Measurements from ENCODE around the gene PPP1R1B. TPM values are rescaled to one million over a fixed set of nuclear protein-coding genes. Genes with fewer than 3 reads are reported as not detected.

The PPP1R1B gene
- total RNA-seq, 2 experiments from 2014 or later, result not detected

GRCh38 chr17:39666231-39666600, 39.5 kb downstream of the PPP1R1B start:
- H3K4me3 Mint-ChIP-seq, result no peak overlapping the region
- ChIA-PET CTCF (interaction anchor here (0.6 to 2.0 kb wide), 5 partner anchors 12 to 55 kb away, joined by 4 to 14 read pairs (median 5); no protein-coding TSS in a partner anchor), POLR2A (interaction anchor here (1.0 to 2.1 kb wide), 2 partner anchors 10 to 12 kb away, joined by 3 to 14 read pairs; no protein-coding TSS in a partner anchor)
- H3K9me3 Mint-ChIP-seq, result no peaks in the 10 kb centered on the region
- DNase-seq, result no peak
- peak overlapping the region; percentile 16 for H3K27ac Mint-ChIP-seq
- H3K36me3 Mint-ChIP-seq (ENCODE audit: low read depth), result peaks cover 9% of the 10 kb centered on the region
- peaks cover 32% of the 10 kb centered on the region for H3K27me3 Mint-ChIP-seq
- peaks cover 5% of the 10 kb centered on the region for H3K4me1 Mint-ChIP-seq

DNA sequence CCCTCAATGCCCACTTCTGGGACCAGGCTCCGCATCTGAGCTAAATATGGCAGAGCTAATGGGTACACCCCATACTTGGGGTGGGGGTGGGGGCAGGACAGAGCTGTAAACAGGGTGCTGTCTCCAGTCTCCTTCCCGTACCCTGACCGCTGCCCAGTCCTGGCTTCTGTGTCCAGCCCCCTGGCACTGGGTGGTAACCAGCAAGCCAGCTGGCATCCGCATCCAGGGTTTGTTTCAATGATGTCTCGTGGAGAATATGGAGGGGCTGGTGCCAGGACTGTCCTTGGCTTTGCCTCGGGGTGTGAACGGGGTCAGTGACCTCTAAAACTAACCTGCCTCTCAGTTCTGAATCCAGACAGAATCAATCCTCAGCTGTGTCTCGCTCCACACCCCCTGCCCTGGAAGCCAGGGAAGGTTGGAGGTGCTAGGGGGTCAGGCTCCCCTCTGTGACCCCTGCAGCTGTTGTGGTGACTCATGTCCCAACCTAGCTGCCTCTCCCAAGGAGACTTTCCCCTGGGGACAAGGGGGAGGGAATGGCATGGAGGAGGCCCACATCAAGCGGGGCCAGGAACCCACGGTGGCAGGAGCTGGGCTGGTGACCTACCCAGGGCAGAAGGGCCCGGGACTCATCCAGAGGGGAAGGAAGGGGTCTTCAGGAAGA, 40.0 kb downstream of the PPP1R1B start:
- Mint-ChIP-seq H3K27ac (no peak overlapping the region), H3K9me3 (no peaks in the 10 kb centered on the region), H3K27me3 (peaks cover 32% of the 10 kb centered on the region), H3K4me1 (peaks cover 5% of the 10 kb centered on the region), H3K4me3 (no peak overlapping the region), H3K36me3 (ENCODE audit: low read depth) (peaks cover 4% of the 10 kb centered on the region)
- CTCF ChIA-PET, result interaction anchor here (0.6 to 2.0 kb wide), 5 partner anchors 12 to 55 kb away, joined by 4 to 14 read pairs (median 5); no protein-coding TSS in a partner anchor
- DNase-seq, result no peak
- POLR2A ChIA-PET, result interaction anchor here (0.7 to 2.1 kb wide), 4 partner anchors 10 to 21 kb away, joined by 3 to 14 read pairs (median 3); partner anchors contain the start of gene PGAP3

DNA sequence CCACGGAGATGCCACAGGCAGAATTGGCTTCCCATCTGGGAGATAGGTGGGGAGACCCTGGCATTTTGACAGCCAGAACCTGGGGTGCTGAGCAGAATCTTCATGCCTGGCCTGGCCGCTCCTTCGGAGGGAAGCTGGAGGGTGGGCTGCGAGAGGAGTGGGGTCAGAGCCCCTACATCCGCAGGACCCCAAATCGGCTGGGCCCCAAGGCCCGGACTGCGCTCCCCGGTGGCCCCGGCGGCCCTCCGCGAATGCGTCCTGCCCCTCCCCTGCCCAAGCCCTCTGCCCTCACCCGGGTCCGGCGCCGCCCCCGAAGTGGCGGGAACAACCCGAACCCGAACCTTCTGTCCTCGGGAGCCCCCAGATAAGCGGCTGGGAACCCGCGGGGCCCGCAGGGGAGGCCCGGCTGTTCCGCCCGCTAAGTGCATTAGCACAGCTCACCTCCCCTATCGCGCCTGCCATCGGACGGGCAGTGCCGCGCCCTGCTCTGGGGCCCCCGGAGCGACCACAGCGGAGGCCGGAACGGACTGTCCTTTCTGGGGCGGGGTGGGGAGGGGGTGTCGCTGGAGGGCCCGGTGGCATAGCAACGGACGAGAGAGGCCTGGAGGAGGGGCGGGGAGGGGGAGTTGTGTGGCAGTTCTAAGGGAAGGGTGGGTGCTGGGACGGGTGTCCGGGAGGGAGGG, 40.7 kb downstream of the PPP1R1B start:
- Mint-ChIP-seq H3K9me3 (no peaks in the 10 kb centered on the region), H3K4me1 (peaks cover 6% of the 10 kb centered on the region), H3K27me3 (peaks cover 34% of the 10 kb centered on the region), H3K27ac (no peak overlapping the region), H3K36me3 (ENCODE audit: low read depth) (no peaks in the 10 kb centered on the region), H3K4me3 (no peak overlapping the region)
- no peak for DNase-seq
- POLR2A ChIA-PET, result interaction anchor here (0.7 to 2.1 kb wide), 5 partner anchors 9 to 63 kb away, joined by 3 to 14 read pairs (median 4); partner anchors contain the start of genes MIEN1 and PGAP3
- CTCF ChIA-PET, result interaction anchor here (1.3 to 1.8 kb wide), 7 partner anchors 12 to 63 kb away, joined by 4 to 16 read pairs (median 9); partner anchors contain the start of gene MIEN1

DNA sequence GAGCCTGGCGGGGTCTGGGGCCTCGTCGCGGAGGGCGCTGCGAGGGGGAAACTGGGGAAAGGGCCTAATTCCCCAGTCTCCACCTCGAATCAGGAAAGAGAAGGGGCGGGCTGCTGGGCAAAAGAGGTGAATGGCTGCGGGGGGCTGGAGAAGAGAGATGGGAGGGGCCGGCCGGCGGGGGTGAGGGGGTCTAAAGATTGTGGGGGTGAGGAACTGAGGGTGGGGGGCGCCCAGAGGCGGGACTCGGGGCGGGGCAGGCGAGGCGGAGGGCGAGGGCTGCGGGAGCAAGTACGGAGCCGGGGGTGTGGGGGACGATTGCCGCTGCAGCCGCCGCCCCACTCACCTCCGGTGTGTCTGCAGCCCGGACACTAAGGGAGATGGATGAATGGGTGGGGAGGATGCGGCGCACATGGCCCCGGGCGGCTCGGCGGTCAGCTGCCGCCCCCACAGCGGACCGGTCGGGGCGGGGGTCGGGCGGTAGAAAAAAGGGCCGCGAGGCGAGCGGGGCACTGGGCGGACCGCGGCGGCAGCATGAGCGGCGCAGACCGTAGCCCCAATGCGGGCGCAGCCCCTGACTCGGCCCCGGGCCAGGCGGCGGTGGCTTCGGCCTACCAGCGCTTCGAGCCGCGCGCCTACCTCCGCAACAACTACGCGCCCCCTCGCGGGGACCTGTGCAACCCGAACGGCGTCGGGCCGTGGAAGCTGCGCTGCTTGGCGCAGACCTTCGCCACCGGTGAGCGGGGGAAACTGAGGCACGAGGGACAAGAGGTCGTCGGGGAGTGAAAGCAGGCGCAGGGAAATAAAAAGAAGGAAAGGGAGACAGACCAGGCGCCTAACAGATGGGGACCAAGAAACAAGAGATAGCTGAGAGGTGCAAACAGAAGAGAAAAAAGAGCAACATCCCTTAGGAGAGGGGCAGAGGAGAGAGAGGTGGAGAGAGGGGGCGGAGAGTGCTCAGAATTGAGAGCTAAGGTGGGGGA, 41.5 kb downstream of the PPP1R1B start, which contains the start of gene PNMT:
Gene PNMT (plus strand): TSS at position 509 of the 980 bp plus-strand sequence. CDS start 23 bp downstream, at position 532.
- peak; percentile 70 for DNase-seq
- H3K27me3 Mint-ChIP-seq, result peaks cover 34% of the 10 kb centered on the region
- peak within 1 kb of the TSS; percentile 27 for H3K4me3 Mint-ChIP-seq
- no peaks in the 10 kb centered on the region for H3K9me3 Mint-ChIP-seq
- ChIA-PET POLR2A (interaction anchor here (1.0 to 3.7 kb wide), 6 partner anchors 11 to 62 kb away, joined by 3 to 18 read pairs (median 4); partner anchors contain the start of genes MIEN1 and PGAP3), CTCF (interaction anchor here (0.5 to 2.0 kb wide), 18 partner anchors 9 to 202 kb away, joined by 3 to 16 read pairs (median 4); partner anchors contain the start of genes MIEN1 and PGAP3)
- no peak within 1 kb of the TSS for H3K27ac Mint-ChIP-seq
- H3K36me3 Mint-ChIP-seq (ENCODE audit: low read depth), result no peaks in the 10 kb centered on the region
- peaks cover 6% of the 10 kb centered on the region for H3K4me1 Mint-ChIP-seq

DNA sequence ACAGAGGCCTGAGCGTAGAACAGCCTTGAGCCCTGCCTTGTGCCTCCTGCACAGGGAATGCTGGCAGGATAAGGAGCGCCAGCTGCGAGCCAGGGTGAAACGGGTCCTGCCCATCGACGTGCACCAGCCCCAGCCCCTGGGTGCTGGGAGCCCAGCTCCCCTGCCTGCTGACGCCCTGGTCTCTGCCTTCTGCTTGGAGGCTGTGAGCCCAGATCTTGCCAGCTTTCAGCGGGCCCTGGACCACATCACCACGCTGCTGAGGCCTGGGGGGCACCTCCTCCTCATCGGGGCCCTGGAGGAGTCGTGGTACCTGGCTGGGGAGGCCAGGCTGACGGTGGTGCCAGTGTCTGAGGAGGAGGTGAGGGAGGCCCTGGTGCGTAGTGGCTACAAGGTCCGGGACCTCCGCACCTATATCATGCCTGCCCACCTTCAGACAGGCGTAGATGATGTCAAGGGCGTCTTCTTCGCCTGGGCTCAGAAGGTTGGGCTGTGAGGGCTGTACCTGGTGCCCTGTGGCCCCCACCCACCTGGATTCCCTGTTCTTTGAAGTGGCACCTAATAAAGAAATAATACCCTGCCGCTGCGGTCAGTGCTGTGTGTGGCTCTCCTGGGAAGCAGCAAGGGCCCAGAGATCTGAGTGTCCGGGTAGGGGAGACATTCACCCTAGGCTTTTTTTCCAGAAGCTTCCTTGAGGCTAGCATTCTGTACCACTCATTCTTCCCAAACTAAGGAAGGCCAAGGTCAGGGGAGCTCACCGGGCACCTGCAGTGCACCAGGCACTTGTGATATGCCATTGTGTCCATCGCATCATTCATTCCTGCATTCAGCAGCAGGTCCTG, 43.4 kb downstream of the PPP1R1B start:
- CTCF ChIA-PET, result interaction anchor here (0.6 to 3.5 kb wide), 10 partner anchors 14 to 594 kb away, joined by 3 to 22 read pairs (median 3); partner anchors contain the start of gene PGAP3
- H3K4me3 Mint-ChIP-seq, result no peak overlapping the region
- H3K9me3 Mint-ChIP-seq, result no peaks in the 10 kb centered on the region
- H3K27ac Mint-ChIP-seq, result no peak overlapping the region
- no peak for DNase-seq
- no peaks in the 10 kb centered on the region for H3K36me3 Mint-ChIP-seq (ENCODE audit: low read depth)
- POLR2A ChIA-PET, result interaction anchor here (1.1 to 3.7 kb wide), 4 partner anchors 10 to 32 kb away, joined by 3 to 18 read pairs (median 6); partner anchors contain the start of gene PGAP3
- H3K27me3 Mint-ChIP-seq, result peaks cover 34% of the 10 kb centered on the region
- H3K4me1 Mint-ChIP-seq, result peaks cover 7% of the 10 kb centered on the region

GRCh38 chr17:39670746-39671145, 44.0 kb downstream of the PPP1R1B start:
- POLR2A ChIA-PET, result interaction anchor here (1.0 to 3.7 kb wide), 4 partner anchors 9 to 58 kb away, joined by 3 to 18 read pairs (median 6); partner anchors contain the start of gene PGAP3
- H3K9me3 Mint-ChIP-seq, result no peaks in the 10 kb centered on the region

DNA sequence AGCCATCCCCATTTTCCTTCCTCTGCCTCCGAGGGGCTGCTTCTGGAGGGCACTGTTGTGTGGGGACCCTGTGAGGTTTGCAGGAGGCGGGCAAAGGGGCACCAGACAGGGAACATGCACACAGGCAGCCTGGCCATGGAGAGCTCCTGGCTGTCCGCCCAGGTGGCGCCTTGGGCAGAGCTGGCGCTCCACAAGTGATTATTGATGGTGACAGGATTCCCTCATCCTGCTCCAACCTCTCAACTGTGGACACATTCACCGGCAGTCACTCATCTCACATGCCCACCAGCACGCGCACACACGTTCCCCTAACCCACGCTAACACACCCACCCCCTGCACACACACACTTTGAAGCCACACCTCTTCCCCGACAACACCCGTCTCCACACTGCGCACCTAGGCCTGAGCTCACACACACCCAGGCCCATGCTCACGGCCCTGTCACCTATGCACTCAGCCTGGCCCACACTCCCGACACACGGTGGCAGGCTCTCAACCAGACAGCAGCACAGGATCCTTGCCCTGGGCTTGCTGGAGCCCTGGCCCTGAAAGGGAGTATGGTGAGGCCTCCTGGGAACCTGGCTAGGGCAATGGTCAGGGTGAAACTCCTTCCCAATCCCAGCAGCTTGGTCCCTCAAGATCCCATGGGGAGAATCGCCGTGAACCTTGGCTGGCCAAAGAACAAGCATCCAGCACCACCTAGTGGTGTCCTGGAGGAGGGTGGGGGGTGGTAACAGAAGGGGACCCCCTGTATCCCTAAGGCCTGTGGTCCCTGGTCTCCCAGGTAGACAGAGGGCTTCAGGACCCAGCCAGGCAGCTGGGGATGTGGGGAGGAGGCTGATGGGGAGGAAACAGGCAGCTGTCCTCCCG, 45.1 kb downstream of the PPP1R1B start:
- Mint-ChIP-seq H3K27ac (no peak overlapping the region), H3K4me3 (no peak overlapping the region), H3K27me3 (peaks cover 24% of the 10 kb centered on the region), H3K9me3 (no peaks in the 10 kb centered on the region), H3K36me3 (ENCODE audit: low read depth) (no peaks in the 10 kb centered on the region), H3K4me1 (peaks cover 24% of the 10 kb centered on the region)
- ChIA-PET POLR2A (interaction anchor here (0.6 to 3.7 kb wide), 4 partner anchors 8 to 62 kb away, joined by 3 to 18 read pairs (median 6); partner anchors contain the start of gene PGAP3), CTCF (interaction anchor here (0.6 to 3.5 kb wide), 9 partner anchors 8 to 251 kb away, joined by 3 to 22 read pairs (median 3); partner anchors contain the start of gene MIEN1)
- DNase-seq, result no peak

More at GRCh38 chr17:39670746-39671145, 44.0 kb downstream of the PPP1R1B start:
- no peak for DNase-seq
- Mint-ChIP-seq H3K27me3 (peaks cover 32% of the 10 kb centered on the region), H3K27ac (no peak overlapping the region), H3K36me3 (ENCODE audit: low read depth) (no peaks in the 10 kb centered on the region), H3K4me3 (no peak overlapping the region), H3K4me1 (peaks cover 13% of the 10 kb centered on the region)
- CTCF ChIA-PET, result interaction anchor here (0.6 to 3.5 kb wide), 10 partner anchors 9 to 593 kb away, joined by 3 to 22 read pairs (median 3); partner anchors contain the start of gene PGAP3

DNA sequence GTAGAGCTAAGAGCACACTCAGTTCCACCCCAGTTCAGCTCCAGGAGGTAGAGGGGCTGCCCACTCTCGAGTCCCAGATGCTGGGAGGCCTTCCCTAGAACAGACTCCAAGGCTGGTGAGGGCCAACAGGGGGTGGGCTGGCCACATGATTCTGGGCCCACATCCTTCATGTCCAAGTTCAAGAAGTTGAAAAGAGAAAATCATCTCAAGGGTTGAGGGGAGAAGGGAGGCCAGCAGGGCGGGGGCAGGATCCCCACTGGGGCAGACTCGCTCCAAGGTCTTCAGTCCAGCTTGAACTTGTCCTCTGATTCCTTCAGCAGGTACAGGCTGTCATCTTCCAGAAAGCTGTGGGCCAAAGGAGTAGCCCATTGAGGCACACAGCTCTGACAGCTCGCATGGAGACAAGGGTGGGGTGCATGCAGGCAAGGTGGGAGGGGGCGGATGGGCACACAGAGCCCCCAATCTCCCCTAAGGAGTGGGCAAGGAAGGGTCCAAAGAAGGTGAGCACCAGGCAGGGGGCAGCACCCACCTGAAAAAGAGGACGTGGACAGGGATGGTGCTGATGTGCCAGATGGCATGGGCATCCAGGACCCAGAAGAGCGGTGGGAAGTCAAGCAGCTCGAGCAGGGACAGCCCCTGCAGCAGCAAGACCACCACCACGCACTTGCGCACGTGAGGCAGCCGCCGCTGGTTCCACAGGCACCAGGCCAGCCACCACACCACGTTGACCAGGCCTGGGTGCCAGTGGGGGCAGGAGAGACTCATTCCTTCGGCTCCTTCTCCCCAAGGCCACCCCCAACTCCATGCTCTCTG, 46.0 kb downstream of the PPP1R1B start:
- Mint-ChIP-seq H3K4me1 (peaks cover 33% of the 10 kb centered on the region), H3K27me3 (peaks cover 21% of the 10 kb centered on the region), H3K36me3 (ENCODE audit: low read depth) (peaks cover 4% of the 10 kb centered on the region), H3K9me3 (no peaks in the 10 kb centered on the region), H3K27ac (no peak overlapping the region), H3K4me3 (no peak overlapping the region)
- DNase-seq, result no peak
- ChIA-PET POLR2A (interaction anchor here (0.6 to 8.8 kb wide), 4 partner anchors 9 to 61 kb away, joined by 3 to 71 read pairs (median 6); partner anchors contain the start of gene PGAP3), CTCF (interaction anchor here (0.9 to 3.5 kb wide), 4 partner anchors 18 to 250 kb away, joined by 4 to 22 read pairs (median 4); no protein-coding TSS in a partner anchor)

DNA sequence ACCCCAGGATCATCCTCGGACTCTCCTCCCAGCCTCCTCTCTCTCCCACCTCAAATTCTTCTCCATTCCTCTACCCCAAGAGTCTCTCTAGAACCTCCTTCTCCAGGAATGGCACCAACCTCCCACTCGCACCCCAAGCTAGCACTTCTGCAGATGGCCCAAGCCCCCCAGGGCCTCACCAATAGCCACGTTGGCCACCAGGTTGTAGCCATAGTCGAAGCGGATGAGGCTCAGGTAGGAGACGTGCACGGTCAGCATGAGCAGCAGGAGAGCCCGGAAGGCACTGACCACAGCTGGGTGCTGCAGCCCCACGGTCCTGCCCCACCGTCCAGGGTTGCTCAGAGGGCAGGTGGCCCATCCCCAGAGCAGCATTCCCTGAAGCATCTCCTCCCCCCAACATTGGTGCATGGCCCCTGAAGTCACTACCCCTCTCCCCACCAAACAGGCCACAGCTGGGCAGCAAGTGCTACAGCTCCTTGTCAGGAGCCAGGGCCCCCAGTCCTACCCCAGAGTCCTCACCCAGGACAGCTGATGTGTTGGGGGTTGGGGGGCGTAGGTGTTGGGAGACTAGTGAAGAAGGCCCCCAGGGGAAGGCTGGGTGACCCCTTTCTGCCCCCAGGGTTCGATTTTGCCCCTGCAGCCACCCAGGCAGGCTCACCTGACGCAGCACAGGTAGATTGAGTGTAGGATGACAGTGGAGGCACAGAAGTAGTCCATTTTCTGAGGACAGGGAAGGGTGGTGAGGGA, 46.8 kb downstream of the PPP1R1B start:
- Mint-ChIP-seq H3K4me3 (no peak overlapping the region), H3K4me1 (peaks cover 39% of the 10 kb centered on the region), H3K27ac (no peak overlapping the region), H3K27me3 (peaks cover 16% of the 10 kb centered on the region), H3K9me3 (no peaks in the 10 kb centered on the region), H3K36me3 (ENCODE audit: low read depth) (peaks cover 4% of the 10 kb centered on the region)
- ChIA-PET CTCF (interaction anchor here (1.0 kb wide), 1 partner anchor 19 kb away, joined by 4 read pairs; no protein-coding TSS in a partner anchor), POLR2A (interaction anchor here (0.6 to 8.8 kb wide), 3 partner anchors 10 to 61 kb away, joined by 3 to 71 read pairs (median 3); partner anchors contain the start of gene PGAP3)
- DNase-seq, result no peak

Measured in activated CD4-positive, alpha-beta memory T cell treated with anti-CD3 and anti-CD28 coated beads, Interleukin-2, amount 10 ng/mL, durations not matched to agents 7 days and 5 days (primary cell).